Fibroblast of skin of left biceps (primary cell): Measurements from ENCODE around the gene HOXB7.

ENCODE experiments used
- DNase-seq, 2 experiments: peaks; one replicate each; pipeline ENCODE4 v3.0.0-alpha.2; 2013; ENCODE audit warnings: low read depth in 2 of 2

HOXB7 gene

DNA sequence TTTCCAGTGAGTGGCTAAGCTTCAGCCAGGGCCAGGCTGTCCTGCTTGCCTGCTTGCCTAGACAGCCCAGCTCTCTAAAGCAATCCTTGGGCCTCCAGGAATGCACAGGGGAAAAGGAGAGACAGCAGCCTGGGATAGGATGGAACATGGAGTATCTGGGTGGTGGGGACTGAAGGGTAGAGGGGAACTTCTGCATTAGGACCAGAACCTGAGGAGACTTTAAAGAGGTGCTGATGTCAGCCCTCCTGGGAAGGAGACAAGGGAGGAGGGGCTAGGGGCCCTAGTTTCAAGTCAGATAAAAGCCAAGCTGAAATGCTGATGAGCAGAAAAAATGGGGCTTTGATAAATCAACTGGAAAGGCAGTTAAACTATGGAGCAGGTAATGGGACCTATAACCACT is 1.8 kb downstream of the HOXB7 start:
- no peak for DNase-seq

DNA sequence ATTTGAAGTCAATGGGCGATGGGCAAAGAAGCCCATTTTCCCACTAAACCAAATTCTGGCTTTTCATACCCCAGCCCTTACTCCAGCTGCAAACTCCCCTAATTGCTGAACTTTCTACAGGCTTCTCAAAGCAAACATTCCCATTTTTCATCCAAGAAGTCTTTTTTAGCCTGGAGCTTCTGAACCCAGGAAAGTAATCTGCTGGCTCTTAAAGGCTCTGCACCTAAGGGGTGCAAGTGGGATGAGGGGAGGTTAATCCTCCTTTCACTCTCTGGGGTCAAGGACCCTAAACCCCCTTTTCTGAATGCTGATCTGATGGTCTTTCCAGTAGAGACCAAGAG is 2.4 kb downstream of the HOXB7 start:
- DNase-seq, result no peak

DNA sequence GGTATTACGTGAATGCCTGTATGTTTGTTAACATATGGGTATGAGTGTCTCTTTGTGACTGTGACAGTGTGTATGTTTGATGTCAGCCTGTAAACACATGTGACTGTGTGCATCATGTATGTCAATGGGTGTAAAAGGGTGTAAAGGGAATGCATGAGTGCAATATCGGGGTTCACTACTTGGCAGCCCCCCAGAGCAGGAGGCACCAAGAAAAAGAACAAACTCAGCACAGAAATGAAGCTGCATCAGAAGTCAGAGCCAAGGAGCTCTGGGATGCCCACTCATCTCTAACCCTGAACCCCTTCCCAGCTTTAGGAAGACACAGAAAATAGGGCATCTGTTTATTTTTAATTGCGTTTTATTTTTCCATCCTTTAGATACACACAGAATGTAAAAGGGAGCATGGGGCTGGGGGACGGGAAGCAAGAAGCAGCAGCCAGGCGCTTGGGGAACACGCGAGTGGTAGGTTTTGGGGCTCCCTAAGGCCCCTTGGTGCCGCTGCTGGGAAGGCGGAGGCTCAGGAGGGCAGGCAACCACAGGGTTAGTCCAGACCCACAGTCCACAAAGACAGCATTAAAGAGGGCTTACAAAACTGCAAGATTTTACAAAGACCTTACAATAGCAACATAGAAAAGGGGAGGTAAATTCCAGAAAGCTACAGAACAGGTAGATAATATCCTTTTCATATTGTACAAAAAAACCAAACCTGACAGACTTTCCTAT is 3.8 kb downstream of the HOXB7 start:
- no peak for DNase-seq

GRCh38 chr17:48605991-48606891 is 4.6 kb downstream of the HOXB7 start:
- DNase-seq, result no peak

GRCh38 chr17:48605409-48605919 is 5.4 kb downstream of the HOXB7 start:
- DNase-seq, result no peak

DNA sequence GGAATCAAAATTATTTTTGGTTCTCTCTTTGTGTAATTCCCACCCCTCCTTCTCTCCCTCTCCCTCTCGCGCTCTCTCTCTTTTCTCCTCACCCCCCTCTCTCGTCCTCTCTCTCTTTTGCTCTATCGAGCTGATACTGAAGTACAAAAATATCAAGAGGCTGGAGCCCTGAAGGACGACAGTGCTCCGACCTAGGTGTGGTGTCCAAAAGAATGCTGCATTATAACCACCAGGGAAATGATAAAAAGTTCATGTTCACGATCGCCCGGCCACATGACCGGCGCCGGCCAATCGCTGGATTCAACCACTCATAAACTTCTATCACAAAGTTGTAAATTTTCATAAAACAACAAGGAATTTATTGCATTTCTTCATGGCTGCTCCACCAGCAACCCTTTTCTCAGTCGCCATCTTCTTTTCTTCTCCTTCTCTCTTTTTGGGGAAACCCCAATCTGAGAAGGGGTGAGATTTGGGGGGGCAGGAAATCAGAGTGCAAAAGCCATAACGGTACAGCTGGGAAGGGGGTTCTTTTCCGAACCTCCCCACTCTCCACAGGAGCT is 6.0 kb downstream of the HOXB7 start, which contains the start of gene HOXB6:
Gene HOXB6, minus strand, starts transcription at position 217 of the 560 bp plus-strand sequence. CDS start 6,836 bp downstream, outside the sequence.
- no peak for DNase-seq

DNA sequence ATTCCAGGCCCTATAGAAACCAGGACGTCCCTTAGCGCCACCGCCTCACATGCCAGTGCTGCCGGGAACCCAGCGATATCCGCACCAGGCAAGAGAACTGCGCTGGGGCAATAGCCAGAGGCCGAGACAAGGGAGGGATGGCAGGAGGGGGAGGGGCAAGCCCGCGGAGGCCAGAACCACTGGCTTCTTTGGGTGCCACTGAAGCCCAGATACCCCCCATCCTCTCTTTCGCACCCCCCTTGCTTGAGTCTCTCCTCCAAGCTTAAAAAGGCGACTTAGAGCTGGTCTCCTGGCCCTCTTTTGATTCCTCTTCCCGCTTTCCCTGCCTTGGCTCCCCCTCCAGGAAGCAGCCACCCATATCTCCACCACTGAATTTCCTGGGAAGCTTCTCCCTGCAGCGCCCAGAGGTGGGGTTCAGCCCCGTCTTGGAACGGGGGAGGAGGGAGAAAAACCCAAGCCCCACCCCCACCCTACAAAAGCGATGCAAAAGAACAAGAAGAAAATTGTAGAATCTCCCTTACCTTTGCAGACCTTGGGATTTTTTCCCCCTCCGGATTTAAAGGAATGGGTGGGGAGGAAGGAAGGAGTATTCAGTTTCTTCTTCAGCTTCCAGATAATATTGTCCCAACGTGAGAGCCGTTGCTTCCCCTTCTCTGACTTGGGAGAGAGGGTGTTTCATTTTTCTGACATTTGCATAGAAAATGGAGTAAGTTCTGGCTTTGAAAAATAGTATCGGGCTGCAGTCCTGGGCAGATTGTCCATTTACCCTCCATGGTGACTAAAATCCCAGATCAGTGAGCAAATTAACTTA is 6.7 kb downstream of the HOXB7 start:
- DNase-seq, result no peak

DNA sequence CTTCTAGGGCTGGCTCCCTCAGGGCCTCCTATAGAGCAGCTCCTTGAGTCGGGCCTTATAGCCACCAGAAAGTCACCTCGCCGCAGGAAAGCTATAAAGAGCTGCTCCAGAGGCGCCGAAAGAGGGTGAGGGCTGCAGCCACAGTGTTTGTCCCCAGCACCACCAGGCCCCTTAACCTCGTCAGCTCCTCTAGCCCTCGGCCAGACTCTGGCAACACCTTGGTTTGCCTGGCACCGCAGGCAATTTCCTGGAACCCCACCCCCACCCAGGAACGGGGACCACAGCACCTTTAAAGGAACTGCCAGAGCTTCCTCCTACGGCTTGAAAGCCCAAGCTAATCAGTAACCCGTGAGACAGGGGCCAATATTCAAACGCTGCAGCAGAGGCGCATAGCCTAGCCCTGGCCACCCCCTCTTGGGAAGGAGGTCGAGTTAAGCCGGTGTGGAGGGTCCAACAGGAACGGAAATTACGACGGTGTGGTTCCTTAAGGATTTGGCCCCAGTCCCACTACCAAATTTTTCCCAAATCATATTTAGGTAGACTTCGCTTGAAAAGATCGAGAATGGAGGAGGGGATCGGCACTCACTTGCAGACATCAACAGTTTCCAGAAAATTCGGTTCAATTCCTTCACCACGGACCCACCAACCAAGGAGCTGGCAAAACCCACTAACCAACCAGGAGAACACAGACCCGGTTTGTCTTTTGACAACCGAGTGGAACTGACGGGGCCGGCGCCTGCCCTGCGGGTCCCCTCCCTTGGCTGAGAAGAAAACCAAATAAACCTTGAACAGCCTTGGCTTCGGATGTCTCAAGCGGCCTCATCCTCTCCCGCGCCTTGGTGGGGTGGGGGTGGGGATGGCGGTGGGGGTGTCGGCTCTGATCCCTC is 9.0 kb downstream of the HOXB7 start:
- DNase-seq, result no peak

- DNase-seq, result no peak
These were observed 9.6 kb downstream of the HOXB7 start for GRCh38 chr17:48601207-48601538.

- no peak for DNase-seq
These were observed 10.3 kb downstream of the HOXB7 start for GRCh38 chr17:48600244-48601098.

GRCh38 chr17:48599354-48599753 is 11.5 kb downstream of the HOXB7 start:
- DNase-seq, result no peak

DNA sequence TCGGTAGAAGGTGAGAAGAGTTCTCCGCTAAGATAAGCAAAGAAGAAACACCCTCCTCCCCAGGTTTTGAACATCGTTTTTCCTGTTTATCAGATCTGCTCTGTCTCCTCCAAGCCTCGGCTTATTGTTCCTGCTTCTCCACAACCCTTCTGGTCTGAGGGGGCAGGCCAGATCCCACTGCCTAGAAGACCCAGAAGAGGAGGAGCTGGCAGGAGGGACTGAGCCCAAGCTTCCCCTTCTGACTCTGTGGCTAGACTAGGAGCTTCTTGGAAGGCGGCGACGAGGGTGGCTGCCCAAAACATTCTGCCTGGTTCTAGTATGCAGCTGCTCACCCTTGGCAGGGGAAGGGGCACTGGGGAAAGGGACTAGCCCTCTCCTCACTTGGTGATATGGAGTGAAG is 12.1 kb downstream of the HOXB7 start:
- DNase-seq, result no peak

- DNase-seq, result no peak
These were observed 12.8 kb downstream of the HOXB7 start for GRCh38 chr17:48597778-48598631.

DNA sequence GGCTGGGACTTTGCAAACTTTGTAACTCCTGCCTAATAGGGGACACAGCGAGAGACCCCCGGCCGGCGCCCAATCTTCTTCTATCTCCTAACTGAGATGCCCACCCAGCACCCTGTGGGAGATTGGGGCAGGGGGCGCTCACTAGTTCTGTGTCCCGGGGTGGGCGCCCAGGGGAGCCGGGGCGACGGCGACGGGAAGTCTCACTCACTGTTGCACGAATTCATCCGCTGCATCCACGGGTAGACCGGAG is 13.4 kb downstream of the HOXB7 start:
- DNase-seq, result no peak

- DNase-seq, result no peak
These were observed 13.9 kb downstream of the HOXB7 start for GRCh38 chr17:48596735-48597527.

GRCh38 chr17:48596000-48596734 is 14.7 kb downstream of the HOXB7 start:
- DNase-seq, result no peak

DNA sequence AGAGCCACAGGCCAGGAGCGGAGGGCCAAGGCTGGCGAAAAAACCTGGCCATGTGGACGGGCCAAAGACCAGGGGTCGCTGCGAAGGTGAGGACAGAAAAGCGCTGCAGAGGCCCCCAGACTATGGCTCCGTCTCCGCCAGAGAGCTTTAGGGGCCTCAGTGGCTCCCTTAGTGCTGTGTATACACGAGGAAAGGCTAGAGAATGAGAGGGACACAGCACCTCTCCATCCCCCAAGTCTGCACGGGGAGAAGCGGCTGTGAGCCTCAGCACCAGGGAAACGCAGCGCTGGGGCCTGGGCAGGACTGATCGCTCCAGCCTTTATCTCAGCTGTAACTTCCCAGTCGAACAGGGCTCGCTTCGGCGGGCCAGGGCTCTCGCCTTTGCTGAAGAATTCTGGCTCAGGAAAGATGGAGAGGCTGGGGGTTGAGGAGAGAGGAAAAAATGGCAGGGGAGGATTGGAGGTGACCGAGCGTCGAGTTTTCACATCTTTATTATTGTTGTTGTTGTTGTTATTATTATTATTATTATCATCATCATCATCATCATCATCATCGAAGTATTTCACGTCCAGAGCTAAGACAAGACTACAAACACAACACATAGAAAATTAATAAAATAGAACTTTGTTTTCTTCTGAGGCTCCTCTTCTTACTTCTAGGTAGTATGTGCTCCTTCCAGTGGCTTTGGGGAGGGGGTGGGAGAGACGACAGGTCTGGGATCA is 15.4 kb downstream of the HOXB7 start:
- DNase-seq, result no peak
